ES-I3 (cell line): Measurements from ENCODE around the gene HOXD10.

Experiments
- H3K36me3 ChIP-seq: 2 replicates; pipeline ENCODE4 v1.6.1; 2013; ENCODE audit warnings: mild to moderate bottlenecking, low read length, control low read depth, moderate library complexity; ENCODE audit not compliant: insufficient read depth
- H3K4me1 ChIP-seq: 2 replicates; pipeline ENCODE4 v1.6.1; 2013; ENCODE audit warnings: mild to moderate bottlenecking, control low read depth, low read length; ENCODE audit not compliant: insufficient read depth
- H3K9ac ChIP-seq: 2 replicates; pipeline ENCODE4 v1.6.1; 2013; ENCODE audit warnings: low read depth, mild to moderate bottlenecking, low read length, moderate library complexity
- H3K9me3 ChIP-seq: 2 replicates; pipeline ENCODE4 v1.6.1; 2013; ENCODE audit warnings: mild to moderate bottlenecking, low read length, moderate library complexity; ENCODE audit not compliant: control insufficient read depth, insufficient read depth

The HOXD10 gene

DNA sequence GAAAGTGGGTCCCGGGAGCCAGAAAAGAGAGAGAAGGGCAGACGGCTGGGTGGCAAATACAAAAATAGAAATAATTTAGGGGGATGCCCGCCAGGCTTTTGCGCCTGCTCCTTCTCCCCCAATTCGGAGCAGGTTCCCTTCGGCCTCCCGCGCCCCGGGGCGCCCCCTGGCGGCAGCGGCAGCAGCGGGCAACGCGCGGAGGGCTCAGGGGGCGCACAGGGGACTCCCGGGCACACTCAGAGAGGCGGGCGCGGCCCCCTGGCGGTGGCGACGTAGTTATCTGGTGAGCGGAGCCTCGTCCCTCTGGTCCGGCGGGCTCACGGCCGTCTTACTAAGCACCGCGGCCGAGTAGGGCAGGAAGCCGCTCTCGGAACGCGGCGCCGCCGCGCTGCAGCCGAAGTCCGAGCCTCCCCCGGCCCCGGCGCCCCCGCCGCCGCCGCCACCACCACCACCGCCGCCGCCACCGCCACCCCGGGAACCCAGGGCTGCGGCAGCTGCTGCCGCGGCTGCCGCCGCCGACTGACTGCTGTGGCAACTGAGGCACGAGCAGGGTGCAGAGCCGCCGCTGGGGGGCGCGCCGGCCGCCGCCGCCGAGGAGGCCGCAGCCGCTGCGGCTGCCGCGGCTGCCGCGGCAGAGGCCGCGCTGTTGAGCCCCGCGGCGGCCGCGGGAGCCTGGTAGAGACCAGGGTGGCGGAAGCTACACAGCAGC, 36.6 kb upstream of the HOXD10 start:
- Histone ChIP-seq H3K4me1 (no peaks in the 10 kb centered on the region), H3K9ac (peak overlapping the region; percentile 52; the same call in 1 of the 2 replicates), H3K36me3 (no peaks in the 10 kb centered on the region), H3K9me3 (no peaks in the 10 kb centered on the region)

DNA sequence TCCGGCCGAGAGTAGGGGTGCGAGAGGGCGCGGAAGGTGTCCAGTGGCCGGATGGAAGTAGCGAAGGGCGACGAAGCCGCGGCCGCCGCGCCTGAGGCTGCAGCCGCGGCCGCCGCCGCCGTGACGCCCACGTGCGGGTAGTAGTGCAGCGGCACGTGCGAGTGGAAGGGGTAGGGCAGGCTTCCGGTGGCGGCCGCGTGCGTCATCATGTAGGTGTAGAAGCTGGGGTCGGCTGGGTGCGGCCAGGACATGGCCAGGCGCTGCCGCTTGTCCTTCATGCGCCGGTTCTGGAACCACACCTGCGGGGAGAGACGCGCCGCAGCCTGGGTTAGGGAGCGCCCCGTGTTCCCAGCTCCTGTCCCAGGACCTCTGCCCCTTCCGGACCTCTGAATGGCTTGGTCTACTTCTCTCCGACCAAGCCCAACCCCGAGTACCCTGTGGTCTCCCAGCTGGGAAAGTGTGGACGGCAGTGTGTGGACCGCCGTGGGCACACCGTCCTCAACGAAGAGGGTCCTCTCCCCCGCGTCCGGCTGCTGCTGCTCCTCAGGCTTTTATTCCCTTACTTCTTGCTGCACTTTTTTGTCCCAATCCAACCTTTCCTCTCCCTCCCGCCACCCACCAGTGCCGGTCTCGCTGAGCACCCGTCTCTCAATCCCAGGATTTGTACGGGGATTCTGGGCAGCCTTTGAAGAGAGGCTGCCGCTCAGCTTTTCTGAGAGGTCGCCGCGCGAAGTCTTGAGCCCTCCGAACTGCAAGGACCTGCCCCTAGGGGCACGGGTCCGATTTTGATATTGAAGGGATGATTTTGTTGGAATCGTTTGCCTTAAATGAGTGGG, 35.8 kb upstream of the HOXD10 start:
- Histone ChIP-seq H3K9ac (peak overlapping the region; percentile 34; the same call in 1 of the 2 replicates), H3K36me3 (no peaks in the 10 kb centered on the region), H3K9me3 (no peaks in the 10 kb centered on the region), H3K4me1 (no peaks in the 10 kb centered on the region)

DNA sequence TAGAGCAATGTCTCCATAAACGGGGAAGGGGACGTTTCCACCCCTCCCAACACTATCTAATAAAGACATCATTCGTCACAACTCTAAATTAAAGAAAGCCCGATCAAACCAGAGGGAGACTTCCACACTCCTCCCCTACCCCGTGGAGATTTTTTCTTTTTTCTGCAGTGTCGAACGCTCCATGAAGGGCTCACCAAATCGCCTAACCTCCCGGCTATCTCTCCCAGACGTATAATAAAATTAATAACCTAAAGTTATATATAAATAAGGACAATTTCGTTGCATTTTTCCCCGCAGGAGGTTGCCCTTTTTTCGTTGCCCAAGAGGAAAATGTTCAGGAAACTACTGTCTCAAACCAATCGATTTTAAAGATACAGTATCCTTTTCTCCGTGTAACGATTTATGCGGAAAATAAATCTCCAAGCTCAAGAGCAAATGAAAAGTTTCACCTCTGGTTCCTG, 35.2 kb upstream of the HOXD10 start:
- Histone ChIP-seq H3K9me3 (no peaks in the 10 kb centered on the region), H3K36me3 (no peaks in the 10 kb centered on the region)

DNA sequence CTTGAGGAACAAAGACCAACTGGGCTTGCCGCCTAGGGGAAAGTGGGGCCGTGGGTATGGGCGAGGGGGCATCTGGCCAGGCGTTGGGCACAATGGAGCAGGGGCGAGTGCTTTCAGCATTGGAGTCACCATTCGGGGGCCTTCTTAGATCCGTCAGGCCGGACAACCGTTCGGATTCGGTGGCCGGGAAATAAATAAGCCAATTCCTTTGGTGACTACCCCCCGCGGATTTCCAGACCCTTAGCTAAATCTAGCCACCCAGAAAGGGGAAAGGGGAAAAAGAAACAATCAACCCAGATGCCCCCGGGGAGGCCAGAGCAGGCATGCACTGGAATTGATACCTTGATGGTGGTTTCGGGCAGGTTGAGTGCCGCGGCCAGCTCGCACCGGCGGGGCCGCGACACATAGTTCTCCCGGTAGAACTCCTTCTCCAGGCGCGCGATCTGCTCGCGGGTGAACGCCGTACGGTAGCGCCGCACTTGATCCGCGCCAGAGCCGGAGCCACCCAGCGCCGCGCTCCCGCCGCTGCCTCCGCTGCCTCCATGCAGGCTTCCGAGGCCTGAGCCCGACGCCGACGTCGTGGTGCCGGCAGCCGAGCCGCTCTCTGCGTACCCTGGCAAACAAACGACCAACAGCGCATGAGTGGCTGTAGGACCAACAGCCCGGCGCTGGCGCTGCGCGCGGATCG, 34.6 kb upstream of the HOXD10 start:
- Histone ChIP-seq H3K9me3 (no peaks in the 10 kb centered on the region), H3K9ac (peak overlapping the region; percentile 21; the same call in 1 of the 2 replicates), H3K4me1 (no peaks in the 10 kb centered on the region), H3K36me3 (no peaks in the 10 kb centered on the region)

More for the DNA sequence above, 35.2 kb upstream of the HOXD10 start:
- no peak overlapping the region; the same call in 1 of the 2 replicates for H3K9ac ChIP-seq
- H3K4me1 ChIP-seq, result no peaks in the 10 kb centered on the region

DNA sequence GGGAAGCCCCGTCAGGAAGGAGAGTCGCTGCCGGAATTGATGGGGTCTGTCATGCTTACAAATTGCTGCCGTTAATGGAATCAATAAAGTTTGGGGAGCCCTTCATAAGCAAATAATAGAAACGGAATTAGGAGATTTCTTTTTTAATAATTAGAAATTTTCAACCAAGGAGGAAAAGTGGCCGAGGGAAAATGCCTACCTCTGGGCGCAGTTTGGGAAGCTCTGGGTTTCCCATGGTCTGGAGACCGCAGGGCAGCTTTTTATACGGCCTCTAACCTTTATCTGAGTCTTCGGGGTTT, 34.1 kb upstream of the HOXD10 start:
- Histone ChIP-seq H3K9me3 (no peaks in the 10 kb centered on the region), H3K9ac (peak overlapping the region; percentile 24; the same call in 1 of the 2 replicates), H3K36me3 (no peaks in the 10 kb centered on the region), H3K4me1 (no peaks in the 10 kb centered on the region)

DNA sequence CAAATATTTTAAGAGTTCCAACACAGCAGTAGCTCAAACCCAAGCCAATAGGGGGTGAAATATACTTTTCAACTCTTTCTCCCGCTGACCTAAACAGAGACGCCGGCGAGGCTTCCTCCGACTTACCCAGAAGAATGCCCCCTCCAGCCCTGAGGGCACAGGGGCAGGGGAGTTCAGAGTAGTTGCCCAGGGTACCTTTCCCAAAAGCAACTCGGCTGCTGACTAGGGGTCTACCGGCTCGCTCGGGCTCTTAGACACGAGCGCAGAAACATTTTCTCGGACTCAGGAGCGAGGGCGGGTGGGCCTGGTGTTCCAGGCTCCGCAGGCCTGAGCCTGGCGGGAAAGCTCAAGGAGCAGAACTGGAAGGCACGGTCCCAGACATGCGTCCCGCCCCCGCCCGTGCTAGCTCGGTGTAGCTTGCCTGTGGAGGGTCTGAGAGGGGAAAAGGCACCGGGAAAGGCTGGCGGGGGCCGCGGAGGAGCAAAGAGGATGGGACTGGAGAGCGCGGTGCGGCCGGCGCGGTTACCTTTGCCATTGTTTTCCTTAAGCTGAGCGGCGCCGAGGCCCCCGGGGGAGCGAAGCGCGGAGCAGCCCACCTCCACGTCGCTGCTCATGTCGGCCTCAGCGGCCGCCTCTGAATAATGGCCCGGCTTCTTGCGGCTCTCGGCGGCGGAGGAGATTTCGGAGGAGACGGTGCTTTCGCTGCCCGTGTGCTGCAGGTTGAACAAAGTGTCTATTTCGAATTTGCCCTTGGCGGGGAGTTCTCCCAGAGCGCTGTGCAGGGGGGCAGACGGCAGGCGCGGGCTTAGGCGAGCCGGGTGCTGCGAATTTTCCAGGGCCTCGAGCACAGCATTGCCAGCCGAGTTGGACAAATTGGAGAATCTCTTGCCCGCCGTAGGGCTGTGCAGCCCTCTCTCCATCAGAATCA, 33.5 kb upstream of the HOXD10 start:
- no peaks in the 10 kb centered on the region for H3K9me3 ChIP-seq
- peak overlapping the region; percentile 24; the same call in 1 of the 2 replicates for H3K9ac ChIP-seq
- H3K4me1 ChIP-seq, result no peaks in the 10 kb centered on the region
- no peaks in the 10 kb centered on the region for H3K36me3 ChIP-seq

DNA sequence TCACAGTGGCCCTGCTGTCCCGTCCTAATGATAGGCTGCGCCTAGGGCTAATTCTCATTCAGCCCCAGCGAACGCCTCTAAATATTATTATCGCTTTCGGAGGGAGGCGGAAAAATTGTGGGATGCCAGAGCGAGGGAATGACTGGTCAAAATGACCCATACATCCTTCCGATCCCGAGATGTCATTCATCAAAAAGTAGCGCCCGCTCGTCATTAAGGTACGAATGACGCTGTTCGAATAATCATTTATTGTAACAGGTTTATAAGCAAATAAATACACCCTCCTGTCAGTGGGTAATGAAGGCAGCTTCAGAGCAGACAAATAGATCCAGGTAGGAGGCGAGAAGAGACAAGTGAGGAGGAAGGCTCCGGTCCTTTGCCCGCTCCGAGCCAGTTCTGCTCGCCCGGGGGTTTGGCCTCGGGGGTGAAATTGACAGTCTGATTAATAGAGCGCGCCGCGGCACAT, 32.7 kb upstream of the HOXD10 start, which contains the start of gene EVX2:
TSS of gene EVX2 (minus strand) at position 167 of the 466 bp plus-strand sequence. CDS start 186 bp downstream, outside the sequence.
- H3K4me1 ChIP-seq, result no peaks in the 10 kb centered on the region
- H3K36me3 ChIP-seq, result no peaks in the 10 kb centered on the region
- no peaks in the 10 kb centered on the region for H3K9me3 ChIP-seq
- H3K9ac ChIP-seq, result peak within 1 kb of the TSS; percentile 24; the same call in 1 of the 2 replicates

DNA sequence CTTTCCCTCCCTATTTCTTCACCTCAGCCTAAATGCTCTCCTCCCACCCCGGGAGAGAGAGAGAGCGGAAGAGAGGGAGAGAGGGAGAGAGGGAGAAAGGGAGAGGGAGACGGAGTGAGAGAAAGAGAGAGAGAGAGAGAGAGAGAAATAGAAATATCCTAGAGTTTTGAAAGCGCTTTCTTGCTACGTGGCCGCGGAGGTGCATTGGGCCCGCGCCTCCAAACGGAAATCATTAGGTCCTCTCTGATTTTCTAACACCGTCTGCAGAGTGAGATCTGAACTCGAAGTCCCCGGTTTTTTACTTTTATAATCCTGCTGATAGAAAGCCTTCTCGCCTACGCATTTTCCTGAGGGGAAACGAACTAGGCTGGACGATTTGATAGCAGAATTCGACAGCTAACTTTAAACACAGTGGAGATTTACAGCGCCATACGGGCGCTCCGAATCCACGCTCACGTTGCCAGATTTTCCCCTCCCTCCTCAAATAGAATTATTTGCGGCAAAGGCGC, 31.9 kb upstream of the HOXD10 start:
- Histone ChIP-seq H3K9ac (peak overlapping the region; percentile 44; the same call in 1 of the 2 replicates), H3K4me1 (no peaks in the 10 kb centered on the region), H3K36me3 (no peaks in the 10 kb centered on the region), H3K9me3 (no peaks in the 10 kb centered on the region)

DNA sequence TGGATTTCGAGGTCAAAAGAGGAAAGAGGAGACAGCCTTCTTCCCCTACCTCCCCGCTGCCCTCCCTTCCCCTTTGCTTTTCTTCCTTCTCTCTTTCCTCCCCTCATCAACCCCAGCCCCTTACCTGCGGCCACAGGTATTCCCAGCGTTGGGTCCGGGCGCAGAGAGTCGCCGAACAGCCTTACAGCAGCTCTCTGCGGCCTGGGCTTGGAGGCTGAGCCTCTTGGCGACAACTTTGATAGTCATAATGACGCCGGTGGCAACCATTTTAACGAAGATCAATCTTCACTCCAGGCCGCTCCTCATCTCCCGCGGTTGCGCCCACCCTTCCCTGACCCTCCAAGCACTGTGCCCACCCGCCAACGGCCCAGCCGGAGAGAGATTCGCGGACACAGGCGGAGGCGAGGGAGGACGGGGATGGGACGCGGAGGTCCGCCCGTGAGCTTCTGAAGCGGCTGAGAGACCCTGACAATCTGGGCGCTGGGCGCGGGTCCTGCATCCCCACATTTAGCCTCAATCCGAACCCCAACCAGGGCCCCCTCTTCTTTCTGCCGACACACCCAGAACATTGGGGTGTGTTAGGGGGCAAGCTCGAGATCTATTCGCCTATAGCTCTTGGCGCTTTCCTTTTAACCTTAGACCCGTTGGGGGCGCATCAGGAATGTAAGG, 31.3 kb upstream of the HOXD10 start:
- no peaks in the 10 kb centered on the region for H3K9me3 ChIP-seq
- H3K9ac ChIP-seq, result peak overlapping the region; percentile 44; the same call in 1 of the 2 replicates
- H3K4me1 ChIP-seq, result no peaks in the 10 kb centered on the region
- H3K36me3 ChIP-seq, result no peaks in the 10 kb centered on the region

DNA sequence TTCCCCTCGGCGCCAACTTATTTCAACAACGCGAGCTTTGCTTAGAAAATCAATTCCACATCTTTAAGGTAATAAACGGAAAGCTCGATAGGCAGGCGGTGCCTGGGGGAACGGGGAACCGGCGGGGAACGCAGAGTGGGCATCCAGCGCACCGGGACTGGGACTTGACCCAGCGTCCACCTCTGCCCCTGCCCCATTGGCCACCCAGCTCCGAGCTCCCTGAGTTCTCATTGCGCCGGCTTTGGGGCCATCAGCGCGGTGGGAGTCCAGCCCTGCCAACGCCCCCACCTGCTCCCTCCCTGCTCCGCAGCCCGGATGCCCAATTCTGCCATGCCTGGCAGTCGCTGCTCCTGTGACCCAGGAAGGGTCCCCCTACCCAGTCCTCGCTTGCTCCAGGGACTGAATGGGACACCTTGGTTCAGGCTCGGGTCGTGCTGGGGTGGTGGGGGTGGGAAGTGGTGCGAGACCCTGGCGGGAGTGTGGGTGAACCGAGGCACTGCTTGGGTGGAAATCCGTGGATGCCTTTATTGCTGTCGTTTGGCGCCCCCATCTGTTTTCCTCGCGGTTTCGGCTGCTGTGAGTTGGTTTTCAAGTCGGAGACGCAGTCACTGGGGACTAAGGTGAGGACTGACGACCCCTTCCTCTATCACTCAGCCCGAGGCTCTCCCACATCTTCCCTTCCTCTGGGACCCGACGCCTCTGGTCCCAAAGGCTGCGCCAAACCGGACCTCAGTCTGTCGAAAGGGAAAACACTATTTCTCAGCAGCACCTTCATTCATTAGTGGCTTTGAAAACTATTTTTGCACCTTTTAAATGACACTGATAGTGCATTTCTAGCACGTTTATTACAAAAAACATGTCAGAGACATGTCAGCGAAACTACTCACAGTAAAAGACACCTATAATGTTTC, 30.5 kb upstream of the HOXD10 start:
- no peaks in the 10 kb centered on the region for H3K4me1 ChIP-seq
- H3K36me3 ChIP-seq, result no peaks in the 10 kb centered on the region
- peak overlapping the region; percentile 44; the same call in 1 of the 2 replicates for H3K9ac ChIP-seq
- H3K9me3 ChIP-seq, result no peaks in the 10 kb centered on the region

DNA sequence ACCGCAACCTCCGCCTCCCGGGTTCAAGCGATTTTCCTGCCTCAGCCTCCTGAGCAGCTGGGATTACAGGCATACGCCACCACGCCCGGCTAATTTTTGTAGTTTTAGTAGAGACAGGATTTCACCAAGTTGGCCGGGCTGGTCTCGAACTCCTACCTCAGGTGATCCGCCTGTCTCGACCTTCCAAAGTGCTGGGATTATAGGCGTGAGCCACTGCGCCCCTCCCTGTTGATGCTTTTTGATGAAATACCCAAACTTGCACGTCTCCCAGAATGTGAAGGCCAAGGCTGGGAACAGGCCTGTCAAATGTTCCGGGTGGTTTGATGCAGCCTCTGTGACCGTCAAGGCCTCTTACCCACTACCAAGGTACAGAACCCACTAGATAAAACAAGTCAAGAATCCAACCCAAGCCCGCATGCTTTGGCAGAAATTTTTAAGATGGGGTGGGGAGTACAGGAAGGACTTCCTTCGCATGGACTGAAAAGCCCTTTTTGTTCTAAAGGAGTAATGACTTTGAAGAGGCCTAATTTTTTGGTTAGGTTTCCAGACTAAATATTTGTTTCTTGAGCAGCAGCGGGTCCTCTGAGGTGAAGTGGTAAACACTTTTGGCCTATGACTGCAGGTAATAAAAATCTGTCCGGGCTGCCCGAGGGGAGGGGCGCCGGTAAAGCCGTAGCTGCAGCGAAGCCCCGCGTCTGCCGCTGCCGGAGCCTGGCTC, 29.1 kb upstream of the HOXD10 start:
- Histone ChIP-seq H3K9ac (peak overlapping the region; percentile 43; the same call in 1 of the 2 replicates), H3K36me3 (no peaks in the 10 kb centered on the region), H3K9me3 (no peaks in the 10 kb centered on the region), H3K4me1 (no peaks in the 10 kb centered on the region)
